Fibroblast of villous mesenchyme (primary cell): ENCODE data around the gene VWA1. TPM values are rescaled to one million over a fixed set of nuclear protein-coding genes. Genes with fewer than 3 reads are reported as not detected.

Source experiments
- total RNA-seq: library from RNA; depleted of rRNA; stranded (reverse); fragments of >200 nt; gene quantifications from 2 replicates; pipeline ENCODE4 v1.2.3, GENCODE V29; 2012

VWA1 gene
- total RNA-seq, 1 donor = 5.6 TPM

Other genes with a start within 250 kb of the VWA1 start
- gene TNFRSF18, start 229.1 kb upstream of the VWA1 start, total RNA-seq = not detected in 2 replicates
- gene TNFRSF4, start 221.5 kb upstream of the VWA1 start, total RNA-seq = 0.32 and 0.43 TPM in 2 replicates
- 88.9 and 99.9 TPM in 2 replicates for gene SDF4, start 203.7 kb upstream of the VWA1 start, total RNA-seq
- gene B3GALT6, start 203.5 kb upstream of the VWA1 start, total RNA-seq = 25.0 and 30.3 TPM in 2 replicates
- gene C1QTNF12, start 189.0 kb upstream of the VWA1 start, total RNA-seq = 0.32 and 0.43 TPM in 2 replicates
- 49.9 and 51.4 TPM in 2 replicates for gene UBE2J2, start 161.8 kb upstream of the VWA1 start, total RNA-seq
- gene SCNN1D, start 155.3 kb upstream of the VWA1 start, total RNA-seq = 0.86 and 0.97 TPM in 2 replicates
- gene ACAP3, start 127.8 kb upstream of the VWA1 start, total RNA-seq = 43.2 and 54.8 TPM in 2 replicates
- 25.0 and 36.7 TPM in 2 replicates for gene PUSL1, start 127.1 kb upstream of the VWA1 start, total RNA-seq
- 57.9 and 61.2 TPM in 2 replicates for gene INTS11, start 111.0 kb upstream of the VWA1 start, total RNA-seq
- 11.7 and 13.2 TPM in 2 replicates for gene CPTP, start 110.9 kb upstream of the VWA1 start, total RNA-seq
- gene TAS1R3, start 104.4 kb upstream of the VWA1 start, total RNA-seq = under 0.01 TPM in 2 replicates
- 69.5 and 70.9 TPM in 2 replicates for gene DVL1, start 86.3 kb upstream of the VWA1 start, total RNA-seq
- gene MXRA8, start 77.1 kb upstream of the VWA1 start, total RNA-seq = 249 and 351 TPM in 2 replicates
- 94.1 and 116 TPM in 2 replicates for gene AURKAIP1, start 60.5 kb upstream of the VWA1 start, total RNA-seq
- 94.7 and 130 TPM in 2 replicates for gene CCNL2, start 36.4 kb upstream of the VWA1 start, total RNA-seq
- 85.5 and 96.6 TPM in 2 replicates for gene MRPL20, start 28.4 kb upstream of the VWA1 start, total RNA-seq
- gene ANKRD65, start 14.4 kb upstream of the VWA1 start, total RNA-seq = 0.43 and 1.6 TPM in 2 replicates
- under 0.01 and 0.32 TPM in 2 replicates for gene ATAD3C, start 14.0 kb downstream of the VWA1 start, total RNA-seq
- 17.3 and 20.0 TPM in 2 replicates for gene ATAD3B, start 36.1 kb downstream of the VWA1 start, total RNA-seq
- gene ATAD3A, start 76.5 kb downstream of the VWA1 start, total RNA-seq = 32.9 and 36.7 TPM in 2 replicates
- gene TMEM240, start 104.9 kb downstream of the VWA1 start, total RNA-seq = 2.2 and 2.3 TPM in 2 replicates
- gene SSU72, start 139.2 kb downstream of the VWA1 start, total RNA-seq = 58.7 and 68.6 TPM in 2 replicates
- 0.43 and 2.6 TPM in 2 replicates for gene FNDC10, start 164.4 kb downstream of the VWA1 start, total RNA-seq
- 58.7 and 62.8 TPM in 2 replicates for gene MIB2, start 179.8 kb downstream of the VWA1 start, total RNA-seq
- gene MMP23B, start 196.5 kb downstream of the VWA1 start, total RNA-seq = 6.5 and 11.0 TPM in 2 replicates
- gene CDK11B, start 223.3 kb downstream of the VWA1 start, total RNA-seq = 5.2 and 6.0 TPM in 2 replicates